Activated T-helper 1 cell treated with anti-CD3 and anti-CD28 coated beads, Interleukin-12 subunit alpha, Interleukin-12 subunit beta, Interleukin-2, Interleukin-4 antibody, amounts not matched to agents 30 ng/mL and 10 ng/mL and 1 ng/mL, durations not matched to agents 14 hours and 24 hours and 36 hours (primary cell): ENCODE measurements around the gene ITPR2. TPM values are rescaled to one million over a fixed set of nuclear protein-coding genes. Genes with fewer than 3 reads are reported as not detected.
"Not testable (repeated sequence)": the region's sequence is repeated elsewhere in the genome, so short reads cannot be mapped to it uniquely, and the experiment has no call there.

ENCODE experiments used
- DNase-seq: peaks from one replicate; pipeline ENCODE4 v3.0.0; 2021; ENCODE audit warnings: low spot score
- H3K27ac Mint-ChIP-seq: one replicate; pipeline ENCODE4 v1.8.0; 2021; ENCODE audit warnings: mild to moderate bottlenecking, mixed read lengths
- H3K27me3 Mint-ChIP-seq: one replicate; pipeline ENCODE4 v1.8.0; 2022; ENCODE audit warnings: mild to moderate bottlenecking, moderate library complexity, mixed read lengths; ENCODE audit not compliant: insufficient read depth
- H3K36me3 Mint-ChIP-seq: one replicate; pipeline ENCODE4 v1.8.0; 2021; ENCODE audit warnings: low read depth, mixed read lengths
- H3K4me1 Mint-ChIP-seq: one replicate; pipeline ENCODE4 v1.8.0; 2021; ENCODE audit warnings: low read depth, mixed read lengths
- H3K4me3 Mint-ChIP-seq: one replicate; pipeline ENCODE4 v1.8.0; 2021; ENCODE audit warnings: mild to moderate bottlenecking, moderate library complexity, mixed read lengths
- H3K9me3 Mint-ChIP-seq: one replicate; pipeline ENCODE4 v1.8.0; 2021; ENCODE audit warnings: mixed read lengths
- intact Hi-C: fragments of 100-400 bp; cut with micrococcal nuclease; formaldehyde crosslinking; loops from one replicate; pipeline ENCODE4 v1.15.1; 2024
- total RNA-seq: library from RNA; stranded (reverse); gene quantifications from 2 replicates; pipeline ENCODE4 v1.2.3, GENCODE V29; 2022

Gene ITPR2
- total RNA-seq, 1 donor from 2014 or later: 34.2 TPM

- Mint-ChIP-seq H3K27ac (no peak overlapping the region), H3K27me3 (peaks cover 8% of the 10 kb centered on the region), H3K9me3 (no peaks in the 10 kb centered on the region), H3K4me3 (no peak overlapping the region), H3K4me1 (peaks cover 13% of the 10 kb centered on the region), H3K36me3 (no peaks in the 10 kb centered on the region)
- DNase-seq: no peak
- intact Hi-C loops: no loop called here
Measured at GRCh38 chr12:26863515-26863914, 30.5 kb upstream of the ITPR2 start.

- H3K36me3 Mint-ChIP-seq, DNase-seq, H3K9me3 Mint-ChIP-seq, H3K27ac Mint-ChIP-seq, H3K4me3 Mint-ChIP-seq, intact Hi-C loops: not testable (repeated sequence)
- peaks cover 11% of the 10 kb centered on the region for H3K27me3 Mint-ChIP-seq
- peaks cover 11% of the 10 kb centered on the region for H3K4me1 Mint-ChIP-seq
Measured at GRCh38 chr12:26862787-26863186, 29.8 kb upstream of the ITPR2 start.

- Mint-ChIP-seq H3K9me3 (no peaks in the 10 kb centered on the region), H3K27ac (no peak overlapping the region), H3K27me3 (peaks cover 11% of the 10 kb centered on the region), H3K4me1 (no peaks in the 10 kb centered on the region), H3K4me3 (no peak overlapping the region), H3K36me3 (no peaks in the 10 kb centered on the region)
- DNase-seq: no peak
- intact Hi-C loops: no loop called here
Measured at GRCh38 chr12:26861690-26862089, 28.7 kb upstream of the ITPR2 start.

GRCh38 chr12:26857465-26858176, 24.6 kb upstream of the ITPR2 start:
- Mint-ChIP-seq H3K4me1 (no peaks in the 10 kb centered on the region), H3K36me3 (no peaks in the 10 kb centered on the region), H3K27ac (no peak overlapping the region), H3K27me3 (peaks cover 11% of the 10 kb centered on the region), H3K4me3 (no peak overlapping the region), H3K9me3 (no peaks in the 10 kb centered on the region)
- no peak for DNase-seq
- intact Hi-C loops: loop anchor here (10.0 kb wide), 1 partner anchor 847 kb away; no protein-coding TSS in a partner anchor

GRCh38 chr12:26855337-26855736, 22.3 kb upstream of the ITPR2 start:
- intact Hi-C loops: loop anchor here (1.0 to 10.0 kb wide), 2 partner anchors 12 to 849 kb away; no protein-coding TSS in a partner anchor
- H3K4me3 Mint-ChIP-seq: no peak overlapping the region
- peaks cover 9% of the 10 kb centered on the region for H3K27me3 Mint-ChIP-seq
- no peaks in the 10 kb centered on the region for H3K4me1 Mint-ChIP-seq
- no peak overlapping the region for H3K27ac Mint-ChIP-seq
- H3K9me3 Mint-ChIP-seq: no peaks in the 10 kb centered on the region
- no peaks in the 10 kb centered on the region for H3K36me3 Mint-ChIP-seq
- no peak for DNase-seq

GRCh38 chr12:26854031-26854390, 21.0 kb upstream of the ITPR2 start:
- Mint-ChIP-seq H3K9me3 (no peaks in the 10 kb centered on the region), H3K4me3 (no peak overlapping the region), H3K27ac (no peak overlapping the region), H3K27me3 (peaks cover 13% of the 10 kb centered on the region), H3K36me3 (no peaks in the 10 kb centered on the region), H3K4me1 (no peaks in the 10 kb centered on the region)
- no peak for DNase-seq
- intact Hi-C loops: loop anchor here (1.0 to 10.0 kb wide), 4 partner anchors 160 to 851 kb away; partner anchors contain the start of gene TM7SF3

- no peak overlapping the region for H3K27ac Mint-ChIP-seq
- intact Hi-C loops: loop anchor here (1.0 to 10.0 kb wide), 6 partner anchors 20 to 851 kb away; partner anchors contain the start of genes ITPR2 and TM7SF3
- H3K27me3 Mint-ChIP-seq: peaks cover 14% of the 10 kb centered on the region
- peak; percentile 50 for DNase-seq
- no peaks in the 10 kb centered on the region for H3K36me3 Mint-ChIP-seq
- no peaks in the 10 kb centered on the region for H3K4me1 Mint-ChIP-seq
- H3K9me3 Mint-ChIP-seq: no peaks in the 10 kb centered on the region
- H3K4me3 Mint-ChIP-seq: no peak overlapping the region
Measured at GRCh38 chr12:26853303-26854030, 20.5 kb upstream of the ITPR2 start.

- Mint-ChIP-seq H3K36me3 (no peaks in the 10 kb centered on the region), H3K27ac (no peak overlapping the region), H3K27me3 (peaks cover 15% of the 10 kb centered on the region), H3K9me3 (no peaks in the 10 kb centered on the region), H3K4me1 (peaks cover 5% of the 10 kb centered on the region), H3K4me3 (no peak overlapping the region)
- no peak for DNase-seq
- intact Hi-C loops: loop anchor here (5.0 to 10.0 kb wide), 3 partner anchors 456 to 854 kb away; no protein-coding TSS in a partner anchor
Measured at GRCh38 chr12:26851031-26851809, 18.2 kb upstream of the ITPR2 start.

- no peaks in the 10 kb centered on the region for H3K9me3 Mint-ChIP-seq
- no peak overlapping the region for H3K4me3 Mint-ChIP-seq
- peaks cover 15% of the 10 kb centered on the region for H3K27me3 Mint-ChIP-seq
- no peak overlapping the region for H3K27ac Mint-ChIP-seq
- no peaks in the 10 kb centered on the region for H3K36me3 Mint-ChIP-seq
- intact Hi-C loops: no loop called here
- H3K4me1 Mint-ChIP-seq: peaks cover 7% of the 10 kb centered on the region
- no peak for DNase-seq
Measured at GRCh38 chr12:26848156-26848825, 15.3 kb upstream of the ITPR2 start.

- Mint-ChIP-seq H3K27ac (no peak overlapping the region), H3K4me1 (peaks cover 7% of the 10 kb centered on the region), H3K9me3 (no peaks in the 10 kb centered on the region), H3K4me3 (no peak overlapping the region), H3K36me3 (no peaks in the 10 kb centered on the region), H3K27me3 (peaks cover 15% of the 10 kb centered on the region)
- intact Hi-C loops: no loop called here
- DNase-seq: no peak
Measured at GRCh38 chr12:26847431-26847830, 14.4 kb upstream of the ITPR2 start.

- no peaks in the 10 kb centered on the region for H3K36me3 Mint-ChIP-seq
- H3K4me1 Mint-ChIP-seq: peaks cover 7% of the 10 kb centered on the region
- no peak overlapping the region for H3K4me3 Mint-ChIP-seq
- no peak overlapping the region for H3K27ac Mint-ChIP-seq
- no peak for DNase-seq
- intact Hi-C loops: no loop called here
- H3K27me3 Mint-ChIP-seq: peaks cover 15% of the 10 kb centered on the region
- no peaks in the 10 kb centered on the region for H3K9me3 Mint-ChIP-seq
Measured at GRCh38 chr12:26846416-26846815, 13.4 kb upstream of the ITPR2 start.

- H3K4me1 Mint-ChIP-seq: peaks cover 11% of the 10 kb centered on the region
- no peak overlapping the region for H3K27ac Mint-ChIP-seq
- peaks cover 14% of the 10 kb centered on the region for H3K27me3 Mint-ChIP-seq
- H3K4me3 Mint-ChIP-seq: no peak overlapping the region
- no peaks in the 10 kb centered on the region for H3K9me3 Mint-ChIP-seq
- intact Hi-C loops: no loop called here
- H3K36me3 Mint-ChIP-seq: no peaks in the 10 kb centered on the region
- DNase-seq: no peak
Measured at GRCh38 chr12:26845984-26846383, 13.0 kb upstream of the ITPR2 start.
